Loucy (cell line): Measurements from ENCODE around the gene NR3C2.

Source experiments
- H2AFZ ChIP-seq: fragments of 200-600 bp; sonication (generic); 2 replicates; pipeline ENCODE4 v1.6.0; 2016; ENCODE audit warnings: antibody characterized with exemption, mild to moderate bottlenecking, low read length, moderate library complexity
- H3F3A ChIP-seq: fragments of 200-600 bp; 2 replicates; pipeline ENCODE4 v1.6.0; 2016; ENCODE audit warnings: antibody characterized with exemption, low read depth, mild to moderate bottlenecking
- H3K27me3 ChIP-seq: fragments of 200-600 bp; sonication (generic); 2 replicates; pipeline ENCODE4 v1.6.1; 2014; ENCODE audit warnings: low read length, mild to moderate bottlenecking; ENCODE audit not compliant: insufficient read depth, poor library complexity, severe bottlenecking
- H3K36me3 ChIP-seq: fragments of 200-600 bp; sonication (generic); 2 replicates; pipeline ENCODE4 v1.6.1; 2016; ENCODE audit warnings: low read length; ENCODE audit not compliant: insufficient read depth
- H3K4me1 ChIP-seq: fragments of 200-600 bp; sonication (generic); 2 replicates; pipeline ENCODE4 v1.5.1; 2014; ENCODE audit warnings: low read length, mild to moderate bottlenecking; ENCODE audit not compliant: insufficient read depth, poor library complexity, severe bottlenecking
- H3K4me2 ChIP-seq: fragments of 200-600 bp; sonication (generic); 2 replicates; pipeline ENCODE4 v1.6.0; 2014; ENCODE audit warnings: antibody characterized with exemption, low read length, low read depth, mild to moderate bottlenecking; ENCODE audit not compliant: poor library complexity, severe bottlenecking
- H3K4me3 ChIP-seq: fragments of 200-600 bp; sonication (generic); 2 replicates; pipeline ENCODE4 v1.5.1; 2014; ENCODE audit warnings: low read length, mild to moderate bottlenecking, mixed read lengths; ENCODE audit not compliant: poor library complexity, severe bottlenecking
- H3K79me2 ChIP-seq: fragments of 200-600 bp; sonication (generic); 2 replicates; pipeline ENCODE4 v1.6.1; 2014; ENCODE audit warnings: low read length; ENCODE audit not compliant: insufficient read depth
- H3K9ac ChIP-seq: fragments of 200-600 bp; sonication (generic); 2 replicates; pipeline ENCODE4 v1.6.0; 2014; ENCODE audit warnings: mild to moderate bottlenecking, low read depth, low read length, moderate library complexity; ENCODE audit not compliant: poor library complexity, severe bottlenecking
- H3K9me2 ChIP-seq: fragments of 200-600 bp; sonication (generic); replicated peaks from 2 replicates; pipeline ENCODE4 v1.6.1; 2016; ENCODE audit warnings: low read depth, low read length, mixed read lengths
- H3K9me3 ChIP-seq: fragments of 200-600 bp; sonication (generic); 2 replicates; pipeline ENCODE4 v1.6.1; 2014; ENCODE audit warnings: mild to moderate bottlenecking, antibody characterized with exemption, low read length, low read depth; ENCODE audit not compliant: insufficient read depth
- H4K20me1 ChIP-seq: fragments of 200-600 bp; sonication (generic); 2 replicates; pipeline ENCODE4 v1.6.0; 2014; ENCODE audit warnings: antibody characterized with exemption, low read length, mild to moderate bottlenecking; ENCODE audit not compliant: insufficient read depth, poor library complexity, severe bottlenecking
- CTCF ChIP-seq: fragments of 200-600 bp; sonication (generic); conservative IDR thresholded peaks from 2 replicates; pipeline ENCODE4 v1.5.1; 2014; ENCODE audit warnings: mild to moderate bottlenecking, antibody characterized with exemption, low read length
- EZH2phosphoT487 ChIP-seq: fragments of 200-600 bp; IDR thresholded peaks from 2 replicates; pipeline ENCODE4 v1.6.1; 2018; ENCODE audit warnings: antibody characterized with exemption, mild to moderate bottlenecking, moderate library complexity, borderline replicate concordance

NR3C2 gene

DNA sequence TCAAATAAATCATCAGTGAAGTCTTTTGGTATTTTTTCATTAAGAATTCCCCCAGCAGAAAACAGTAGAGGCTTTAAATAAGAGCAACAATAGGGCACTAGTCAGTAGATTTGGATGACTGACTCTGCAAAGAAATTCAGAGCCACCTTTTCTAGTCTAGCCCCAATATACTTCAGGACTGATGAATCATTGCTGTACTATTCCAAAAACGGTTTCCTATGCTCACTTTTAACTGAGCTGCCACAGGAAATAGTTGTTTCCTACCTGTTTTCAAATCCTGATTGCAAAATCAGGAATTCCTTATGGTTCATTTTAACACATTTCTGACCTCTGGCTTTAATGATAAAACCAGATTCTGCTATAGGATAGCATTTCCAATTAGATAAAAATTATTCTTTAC, 171.6 kb downstream of the NR3C2 start:
- Histone ChIP-seq H3K4me1 (no peaks in the 10 kb centered on the region), H3K9me3 (no peaks in the 10 kb centered on the region), H3K4me3 (no peak overlapping the region), H3F3A (no peaks in the 10 kb centered on the region), H3K9me2 (no peaks in the 10 kb centered on the region), H3K36me3 (no peaks in the 10 kb centered on the region), H4K20me1 (no peaks in the 10 kb centered on the region), H3K79me2 (no peaks in the 10 kb centered on the region), H3K9ac (no peak overlapping the region), H2AFZ (no peak overlapping the region), H3K4me2 (no peak overlapping the region), H3K27me3 (no peaks in the 10 kb centered on the region)
- TF ChIP-seq EZH2phosphoT487 = no peak
- no peak for TF ChIP-seq CTCF

GRCh38 chr4:148268835-148269234, 173.4 kb downstream of the NR3C2 start:
- H3K4me2 ChIP-seq = no peak overlapping the region

DNA sequence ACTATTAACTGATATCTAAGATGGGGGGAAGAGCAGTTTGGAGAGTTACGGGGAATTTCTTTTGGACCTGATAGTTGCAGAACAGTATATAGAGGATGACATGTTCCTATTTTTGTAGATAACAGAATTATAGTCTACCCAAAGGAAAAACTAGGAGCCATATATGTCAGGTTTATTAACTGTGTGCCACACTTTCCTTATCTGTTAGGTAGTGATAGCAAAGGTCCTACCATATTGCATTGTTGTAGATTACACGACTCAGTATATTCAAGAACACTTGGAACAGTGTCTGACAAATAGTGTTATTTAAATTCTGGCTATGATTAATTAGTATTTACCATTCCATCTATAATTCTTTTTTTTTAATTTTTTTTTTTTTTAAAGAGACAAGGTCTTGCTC, 175.3 kb downstream of the NR3C2 start:
- no peaks in the 10 kb centered on the region for H3K9me3 ChIP-seq
- H3K4me2 ChIP-seq = no peak overlapping the region
- H3K4me3 ChIP-seq = no peak overlapping the region
- no peaks in the 10 kb centered on the region for H4K20me1 ChIP-seq
- H3K79me2 ChIP-seq = no peaks in the 10 kb centered on the region
- H3K9ac ChIP-seq = no peak overlapping the region
- H3F3A ChIP-seq = no peaks in the 10 kb centered on the region
- H3K36me3 ChIP-seq = no peaks in the 10 kb centered on the region
- H3K9me2 ChIP-seq = no peaks in the 10 kb centered on the region
- H2AFZ ChIP-seq = no peak overlapping the region
- no peaks in the 10 kb centered on the region for H3K4me1 ChIP-seq
- no peaks in the 10 kb centered on the region for H3K27me3 ChIP-seq
- TF ChIP-seq CTCF = no peak

More at GRCh38 chr4:148268835-148269234, 173.4 kb downstream of the NR3C2 start:
- H3K79me2 ChIP-seq = no peaks in the 10 kb centered on the region
- H2AFZ ChIP-seq = no peak overlapping the region
- H3K9ac ChIP-seq = no peak overlapping the region
- H3K9me2 ChIP-seq = no peaks in the 10 kb centered on the region
- H3K4me3 ChIP-seq = no peak overlapping the region
- no peaks in the 10 kb centered on the region for H4K20me1 ChIP-seq
- no peaks in the 10 kb centered on the region for H3K36me3 ChIP-seq
- no peak for TF ChIP-seq CTCF
- no peak for TF ChIP-seq EZH2phosphoT487
- no peaks in the 10 kb centered on the region for H3K4me1 ChIP-seq
- H3K27me3 ChIP-seq = no peaks in the 10 kb centered on the region
- no peaks in the 10 kb centered on the region for H3F3A ChIP-seq
- H3K9me3 ChIP-seq = no peaks in the 10 kb centered on the region
